Keratinocyte (primary cell): ENCODE measurements around the gene MLEC. TPM values are rescaled to one million over a fixed set of nuclear protein-coding genes. Genes with fewer than 3 reads are reported as not detected.

Experiments
- DNase-seq: peaks from one replicate; pipeline ENCODE4 v3.0.0-alpha.2; 2011; ENCODE audit warnings: low read depth, missing footprints, low spot score
- FAIRE-seq: peaks from 2 replicates; lab custom pipeline; 2011; peaks lifted over from hg19 to GRCh38; lab: Jason Lieb, UNC
- H2AFZ ChIP-seq: 2 replicates; pipeline ENCODE4 v1.6.0; 2012; ENCODE audit warnings: low read length, control low read depth, inconsistent platforms; ENCODE audit not compliant: control insufficient read depth
- H3K27ac ChIP-seq: 2 replicates; pipeline ENCODE4 v1.5.1; 2011; ENCODE audit warnings: low read length; ENCODE audit not compliant: control insufficient read depth, insufficient read depth
- H3K27me3 ChIP-seq: 3 replicates; pipeline ENCODE4 v1.6.0; 2011; ENCODE audit warnings: low read length; ENCODE audit not compliant: control insufficient read depth, insufficient read depth; ENCODE audit errors: extremely low read depth
- H3K36me3 ChIP-seq, 2 experiments: 2 replicates in 1 of 2; 3 replicates in 1 of 2; pipeline ENCODE4 v1.5.1; 2011; ENCODE audit warnings: low read length in 2 of 2, mild to moderate bottlenecking in 1 of 2; ENCODE audit not compliant: control insufficient read depth in 2 of 2, insufficient read depth in 2 of 2; ENCODE audit errors: extremely low read depth in 1 of 2
- H3K4me1 ChIP-seq: 3 replicates; pipeline ENCODE4 v1.5.1; 2011; ENCODE audit warnings: low read length; ENCODE audit not compliant: control insufficient read depth, insufficient read depth; ENCODE audit errors: extremely low read depth
- H3K4me2 ChIP-seq: 3 replicates; pipeline ENCODE4 v1.6.0; 2011; ENCODE audit warnings: low read depth, low read length; ENCODE audit not compliant: control insufficient read depth, insufficient read depth; ENCODE audit errors: extremely low read depth
- H3K4me3 ChIP-seq, 3 experiments: fragments of 200-600 bp in 1 of 3; sonication (generic) in 1 of 3; 2 replicates in 2 of 3; 3 replicates in 1 of 3; pipeline ENCODE4 v1.5.1; 2011 to 2016; ENCODE audit warnings: low read length in 3 of 3, mild to moderate bottlenecking in 3 of 3, control low read depth in 2 of 3, inconsistent platforms in 1 of 3, low read depth in 1 of 3, mixed read lengths in 1 of 3, mixed run types in 1 of 3, moderate library complexity in 1 of 3; ENCODE audit not compliant: control insufficient read depth in 2 of 3, insufficient read depth in 2 of 3; ENCODE audit errors: extremely low read depth in 1 of 3
- H3K79me2 ChIP-seq: 2 replicates; pipeline ENCODE4 v1.6.0; 2012; ENCODE audit warnings: low read length; ENCODE audit not compliant: control insufficient read depth, insufficient read depth
- H3K9ac ChIP-seq: 3 replicates; pipeline ENCODE4 v1.6.0; 2011; ENCODE audit warnings: low read length; ENCODE audit not compliant: control insufficient read depth, insufficient read depth; ENCODE audit errors: extremely low read depth
- H3K9me1 ChIP-seq: 3 replicates; pipeline ENCODE4 v1.6.0; 2011; ENCODE audit warnings: low read length; ENCODE audit not compliant: control insufficient read depth, insufficient read depth; ENCODE audit errors: extremely low read depth
- H3K9me3 ChIP-seq: 2 replicates; pipeline ENCODE4 v1.5.1; 2012; ENCODE audit warnings: low read depth, low read length; ENCODE audit not compliant: control insufficient read depth
- H4K20me1 ChIP-seq: 3 replicates; pipeline ENCODE4 v1.6.0; 2011; ENCODE audit warnings: low read length; ENCODE audit not compliant: control insufficient read depth, insufficient read depth; ENCODE audit errors: extremely low read depth
- CTCF ChIP-seq, 3 experiments: IDR thresholded peaks in 1 of 3; conservative IDR thresholded peaks in 1 of 3; optimal IDR thresholded peaks in 1 of 3; 2 replicates in 2 of 3; 3 replicates in 1 of 3; pipeline versions ENCODE3 to v1.5.1; 2011; ENCODE audit warnings: low read length in 3 of 3, mild to moderate bottlenecking in 3 of 3, moderate library complexity in 2 of 3, control low read depth in 1 of 3, inconsistent platforms in 1 of 3; ENCODE audit not compliant: insufficient read depth in 2 of 3; ENCODE audit errors: extremely low read depth in 1 of 3
- EZH2 ChIP-seq: IDR thresholded peaks from one replicate; pipeline ENCODE4 v1.6.1; 2012; ENCODE audit warnings: inconsistent platforms, mild to moderate bottlenecking, low read length, moderate library complexity
- dilution Hi-C: fragments of 300-500 bp; cut with MboI; formaldehyde crosslinking; loops from one replicate; pipeline ENCODE4 v1.7.0; 2020; ENCODE audit warnings: low sequenced_read_pairs; ENCODE audit not compliant: extremely low pct_ligation_motif_present
- polyA plus RNA-seq, 5 experiments: library from polyadenylated mRNA; depleted of rRNA in 3 of 5; stranded (reverse) in 3 of 5; stranded (forward) in 1 of 5; unstranded in 1 of 5; fragments of >200 nt; gene quantifications; 1 replicate in 1 of 5; 2 replicates in 3 of 5; 3 replicates in 1 of 5; pipeline versions ENCODE4 v1.2.1 to v1.2.3, GENCODE V29; 2011 to 2012; ENCODE audit warnings: missing spikeins in 2 of 5, low read depth in 1 of 5, low replicate concordance in 1 of 5

Gene MLEC
- polyA plus RNA-seq, 1 donor (not counting 4 experiments of a cell fraction or from before 2014, with no cell fraction given): 65.2 TPM

GRCh38 chr12:120705618-120706017 lies 18.7 kb downstream of the MLEC start:
- Histone ChIP-seq H3K9me1 (no peaks in the 10 kb centered on the region), H3K27me3 (no peaks in the 10 kb centered on the region), H3K4me1 (peaks cover 4% of the 10 kb centered on the region), H3K4me2 (no peak overlapping the region), H3K27ac (no peak overlapping the region), H3K9me3 (no peaks in the 10 kb centered on the region), H3K9ac (no peak overlapping the region), H3K4me3 (no peak overlapping the region), H3K36me3 (peaks cover 9 to 18% of the 10 kb centered on the region in 2 experiments), H4K20me1 (no peaks in the 10 kb centered on the region), H3K79me2 (peaks cover 2% of the 10 kb centered on the region), H2AFZ (no peak overlapping the region)
- DNase-seq (no peak), FAIRE-seq (no peak)
- dilution Hi-C loops: no loop called here
- no peak for TF ChIP-seq CTCF (optimal IDR thresholded peaks at IDR 0.05 in 1 of 3, IDR thresholded peaks at IDR 0.05 in 1 of 3, conservative IDR thresholded peaks at IDR 0.05 in 1 of 3; ENCODE audit: extremely low read depth in 1 of 3, insufficient read depth in 2 of 3, low read length in 3 of 3)
- no peak for TF ChIP-seq EZH2

- no peaks in the 10 kb centered on the region for H3K9me3 ChIP-seq
- H3K27ac ChIP-seq: no peak overlapping the region
- no peak overlapping the region for H3K9ac ChIP-seq
- H3K4me1 ChIP-seq: peaks cover 4% of the 10 kb centered on the region
- no peaks in the 10 kb centered on the region for H3K9me1 ChIP-seq
- dilution Hi-C loops: no loop called here
- no peak overlapping the region for H3K4me3 ChIP-seq
- H4K20me1 ChIP-seq: no peaks in the 10 kb centered on the region
- peaks cover 6% of the 10 kb centered on the region for H3K79me2 ChIP-seq
- FAIRE-seq (no peak), DNase-seq (no peak)
- no peak overlapping the region for H2AFZ ChIP-seq
- H3K36me3 ChIP-seq: peaks cover 9 to 14% of the 10 kb centered on the region in 2 experiments
- TF ChIP-seq EZH2 (no peak), CTCF (optimal IDR thresholded peaks at IDR 0.05 in 1 of 3, IDR thresholded peaks at IDR 0.05 in 1 of 3, conservative IDR thresholded peaks at IDR 0.05 in 1 of 3; ENCODE audit: extremely low read depth in 1 of 3, insufficient read depth in 2 of 3, low read length in 3 of 3) (no peak)
- no peak overlapping the region for H3K4me2 ChIP-seq
- no peaks in the 10 kb centered on the region for H3K27me3 ChIP-seq
Observed at GRCh38 chr12:120706029-120706428, 19.1 kb downstream of the MLEC start.
